ENCODE results near the gene CEP152. TPM values are rescaled to one million over a fixed set of nuclear protein-coding genes. Genes with fewer than 3 reads are reported as not detected.

The CEP152 gene
- total and polyA plus RNA-seq, 2 experiments from 2014 or later = 14.6 to 30.5 TPM

- TF ChIP-seq NANOG (IDR thresholded peaks at IDR 0.05; ENCODE audit: borderline replicate concordance) (no peak), ZNF462 (CRISPR knock-in tag; IDR thresholded peaks at IDR 0.05) (no peak), ETS1 (IDR thresholded peaks at IDR 0.05) (no peak), EZH2phosphoT487 (IDR thresholded peaks at IDR 0.05; ENCODE audit: unreplicated experiment) (no peak), JUNB (IDR thresholded peaks at IDR 0.05; ENCODE audit: unreplicated experiment) (no peak), POLR2AphosphoS5 (IDR thresholded peaks at IDR 0.05; ENCODE audit: low read depth) (no peak), CREB1 (CRISPR knock-in tag; IDR thresholded peaks at IDR 0.05; ENCODE audit: low read depth) (no peak), STAT1 (IDR thresholded peaks at IDR 0.05; ENCODE audit: unreplicated experiment) (no peak), ZNF114 (CRISPR knock-in tag; IDR thresholded peaks at IDR 0.05) (no peak), EZH2 (IDR thresholded peaks at IDR 0.05; ENCODE audit: low read depth, unreplicated experiment) (no peak), ZNF331 (CRISPR knock-in tag; IDR thresholded peaks at IDR 0.05; ENCODE audit: low read depth) (no peak)
- TF ChIP-seq, protein P1, sequence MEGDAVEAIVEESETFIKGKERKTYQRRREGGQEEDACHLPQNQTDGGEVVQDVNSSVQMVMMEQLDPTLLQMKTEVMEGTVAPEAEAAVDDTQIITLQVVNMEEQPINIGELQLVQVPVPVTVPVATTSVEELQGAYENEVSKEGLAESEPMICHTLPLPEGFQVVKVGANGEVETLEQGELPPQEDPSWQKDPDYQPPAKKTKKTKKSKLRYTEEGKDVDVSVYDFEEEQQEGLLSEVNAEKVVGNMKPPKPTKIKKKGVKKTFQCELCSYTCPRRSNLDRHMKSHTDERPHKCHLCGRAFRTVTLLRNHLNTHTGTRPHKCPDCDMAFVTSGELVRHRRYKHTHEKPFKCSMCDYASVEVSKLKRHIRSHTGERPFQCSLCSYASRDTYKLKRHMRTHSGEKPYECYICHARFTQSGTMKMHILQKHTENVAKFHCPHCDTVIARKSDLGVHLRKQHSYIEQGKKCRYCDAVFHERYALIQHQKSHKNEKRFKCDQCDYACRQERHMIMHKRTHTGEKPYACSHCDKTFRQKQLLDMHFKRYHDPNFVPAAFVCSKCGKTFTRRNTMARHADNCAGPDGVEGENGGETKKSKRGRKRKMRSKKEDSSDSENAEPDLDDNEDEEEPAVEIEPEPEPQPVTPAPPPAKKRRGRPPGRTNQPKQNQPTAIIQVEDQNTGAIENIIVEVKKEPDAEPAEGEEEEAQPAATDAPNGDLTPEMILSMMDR (conservative IDR thresholded peaks at IDR 0.05; ENCODE audit: low read depth in 2 of 2) = no peak
- TF ChIP-seq, protein P2, sequence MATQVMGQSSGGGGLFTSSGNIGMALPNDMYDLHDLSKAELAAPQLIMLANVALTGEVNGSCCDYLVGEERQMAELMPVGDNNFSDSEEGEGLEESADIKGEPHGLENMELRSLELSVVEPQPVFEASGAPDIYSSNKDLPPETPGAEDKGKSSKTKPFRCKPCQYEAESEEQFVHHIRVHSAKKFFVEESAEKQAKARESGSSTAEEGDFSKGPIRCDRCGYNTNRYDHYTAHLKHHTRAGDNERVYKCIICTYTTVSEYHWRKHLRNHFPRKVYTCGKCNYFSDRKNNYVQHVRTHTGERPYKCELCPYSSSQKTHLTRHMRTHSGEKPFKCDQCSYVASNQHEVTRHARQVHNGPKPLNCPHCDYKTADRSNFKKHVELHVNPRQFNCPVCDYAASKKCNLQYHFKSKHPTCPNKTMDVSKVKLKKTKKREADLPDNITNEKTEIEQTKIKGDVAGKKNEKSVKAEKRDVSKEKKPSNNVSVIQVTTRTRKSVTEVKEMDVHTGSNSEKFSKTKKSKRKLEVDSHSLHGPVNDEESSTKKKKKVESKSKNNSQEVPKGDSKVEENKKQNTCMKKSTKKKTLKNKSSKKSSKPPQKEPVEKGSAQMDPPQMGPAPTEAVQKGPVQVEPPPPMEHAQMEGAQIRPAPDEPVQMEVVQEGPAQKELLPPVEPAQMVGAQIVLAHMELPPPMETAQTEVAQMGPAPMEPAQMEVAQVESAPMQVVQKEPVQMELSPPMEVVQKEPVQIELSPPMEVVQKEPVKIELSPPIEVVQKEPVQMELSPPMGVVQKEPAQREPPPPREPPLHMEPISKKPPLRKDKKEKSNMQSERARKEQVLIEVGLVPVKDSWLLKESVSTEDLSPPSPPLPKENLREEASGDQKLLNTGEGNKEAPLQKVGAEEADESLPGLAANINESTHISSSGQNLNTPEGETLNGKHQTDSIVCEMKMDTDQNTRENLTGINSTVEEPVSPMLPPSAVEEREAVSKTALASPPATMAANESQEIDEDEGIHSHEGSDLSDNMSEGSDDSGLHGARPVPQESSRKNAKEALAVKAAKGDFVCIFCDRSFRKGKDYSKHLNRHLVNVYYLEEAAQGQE (IDR thresholded peaks at IDR 0.05; ENCODE audit: unreplicated experiment) = no peak
- Histone ChIP-seq H3K27ac (ENCODE audit: low read depth) (no peak overlapping the region), H3K79me2 (replicated peaks; ENCODE audit: insufficient read depth) (peaks cover 11% of the 10 kb centered on the region), H3K27me3 (ENCODE audit: insufficient read depth) (no peaks in the 10 kb centered on the region), H3K9me2 (ENCODE audit: insufficient read depth) (no peaks in the 10 kb centered on the region; the same call in 1 of the 2 replicates), H2AFZ (no peak overlapping the region), H3F3A (replicated peaks; ENCODE audit: low read depth) (no peaks in the 10 kb centered on the region), H3K4me3 (no peak overlapping the region), H3K4me2 (no peak overlapping the region), H3K4me1 (ENCODE audit: insufficient read depth) (peaks cover 3% of the 10 kb centered on the region; the same call in 1 of the 2 replicates), H4K20me1 (replicated peaks; ENCODE audit: insufficient read depth) (no peaks in the 10 kb centered on the region), H3K36me3 (ENCODE audit: insufficient read depth) (no peaks in the 10 kb centered on the region)
- Mint-ChIP-seq H3K27me3 (ENCODE audit: insufficient read depth, low read depth, poor library complexity) (peaks cover 3% of the 10 kb centered on the region), H3K4me1 (peaks cover 12% of the 10 kb centered on the region), H3K27ac (no peak overlapping the region), H3K4me3 (no peak overlapping the region), H3K9me3 (no peaks in the 10 kb centered on the region), H3K36me3 (ENCODE audit: low read depth) (no peaks in the 10 kb centered on the region; the same call in 2 of the 3 replicates)
- DNase-seq (ENCODE audit: low spot score) (no peak), ATAC-seq (no peak)
These were observed 3.4 kb upstream of the CEP152 start for GRCh38 chr15:48814286-48814685.

Data from GM23338 (cell line).